AG09309 (cell line): ENCODE data around the gene TARM1.

Experiments used
- DNase-seq: peaks from one replicate; pipeline ENCODE4 v3.0.0-alpha.2; 2010; ENCODE audit warnings: low read depth
- H3K4me3 ChIP-seq: 2 replicates; pipeline ENCODE4 v1.5.1; 2011; ENCODE audit warnings: mild to moderate bottlenecking, low read depth, low read length, moderate library complexity; ENCODE audit not compliant: control insufficient read depth
- CTCF ChIP-seq: IDR thresholded peaks from 2 replicates; pipeline ENCODE4 v1.5.1; 2011; ENCODE audit warnings: mild to moderate bottlenecking, low read depth, low read length, inconsistent platforms; ENCODE audit not compliant: insufficient read depth, control insufficient read depth; ENCODE audit errors: missing control alignments

The TARM1 gene

DNA sequence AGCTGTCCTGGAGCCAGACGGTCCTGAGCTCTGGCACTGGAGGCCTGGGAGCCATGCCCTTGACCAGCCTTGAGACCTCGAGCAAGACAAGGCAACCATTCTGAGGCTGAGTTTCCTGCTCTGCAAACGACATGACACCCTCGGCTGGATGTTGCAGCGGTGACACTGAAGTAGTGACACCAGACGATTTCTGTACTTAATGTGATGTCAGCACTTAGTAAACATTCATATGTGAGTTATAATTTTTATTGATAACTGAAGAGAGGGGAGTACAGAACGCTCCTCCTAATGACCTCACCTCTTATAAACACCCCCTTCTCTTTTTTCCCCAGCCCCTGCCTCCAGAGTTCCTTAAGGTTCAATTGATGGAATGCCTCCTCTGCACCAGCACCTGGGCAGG lies 27.3 kb upstream of the TARM1 start:
- TF ChIP-seq CTCF, result no peak
- no peak overlapping the region for H3K4me3 ChIP-seq
- DNase-seq, result no peak

GRCh38 chr19:54107876-54108490 lies 26.8 kb upstream of the TARM1 start:
- no peak overlapping the region for H3K4me3 ChIP-seq
- no peak for DNase-seq
- no peak for TF ChIP-seq CTCF

GRCh38 chr19:54106716-54107115 lies 25.6 kb upstream of the TARM1 start:
- no peak overlapping the region for H3K4me3 ChIP-seq

GRCh38 chr19:54105796-54106195 lies 24.6 kb upstream of the TARM1 start:
- no peak for DNase-seq
- TF ChIP-seq CTCF, result no peak
- no peak overlapping the region for H3K4me3 ChIP-seq

More at GRCh38 chr19:54106716-54107115, 25.6 kb upstream of the TARM1 start:
- no peak for TF ChIP-seq CTCF
- DNase-seq, result no peak

DNA sequence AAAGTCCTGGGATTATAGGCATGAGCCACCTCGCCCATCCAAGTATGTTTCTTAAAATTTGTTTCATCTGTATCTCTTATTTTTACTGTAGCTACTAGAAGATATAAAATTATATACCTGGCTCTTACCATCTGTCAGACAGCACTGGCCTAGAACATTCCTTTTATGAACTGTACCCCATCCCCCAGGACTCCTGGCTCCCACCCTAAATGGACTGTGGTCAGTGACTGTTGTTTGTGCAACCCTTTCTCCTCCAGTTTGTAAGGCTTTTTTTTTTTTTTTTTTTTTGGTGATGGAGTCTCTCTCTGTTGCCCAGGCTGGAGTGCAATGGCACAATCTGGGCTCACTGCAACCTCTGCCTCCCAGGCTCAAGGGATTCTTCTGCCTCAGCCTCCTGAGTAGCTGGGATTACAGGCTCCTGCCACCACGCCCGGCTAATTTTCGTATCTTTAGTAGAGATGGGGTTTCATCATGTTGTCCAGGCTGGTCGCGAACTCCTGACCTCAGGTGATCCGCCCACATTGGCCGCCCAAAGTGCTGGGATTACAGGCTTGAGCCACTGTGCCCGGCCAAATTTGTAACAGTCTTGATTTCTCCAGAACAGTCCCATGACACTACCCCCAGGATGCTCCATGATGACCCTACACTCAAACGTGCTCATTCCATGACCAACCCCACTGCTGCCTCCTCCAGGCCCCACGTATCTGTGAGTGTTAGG lies 24.0 kb upstream of the TARM1 start:
- H3K4me3 ChIP-seq, result no peak overlapping the region
- no peak for DNase-seq
- TF ChIP-seq CTCF, result no peak

DNA sequence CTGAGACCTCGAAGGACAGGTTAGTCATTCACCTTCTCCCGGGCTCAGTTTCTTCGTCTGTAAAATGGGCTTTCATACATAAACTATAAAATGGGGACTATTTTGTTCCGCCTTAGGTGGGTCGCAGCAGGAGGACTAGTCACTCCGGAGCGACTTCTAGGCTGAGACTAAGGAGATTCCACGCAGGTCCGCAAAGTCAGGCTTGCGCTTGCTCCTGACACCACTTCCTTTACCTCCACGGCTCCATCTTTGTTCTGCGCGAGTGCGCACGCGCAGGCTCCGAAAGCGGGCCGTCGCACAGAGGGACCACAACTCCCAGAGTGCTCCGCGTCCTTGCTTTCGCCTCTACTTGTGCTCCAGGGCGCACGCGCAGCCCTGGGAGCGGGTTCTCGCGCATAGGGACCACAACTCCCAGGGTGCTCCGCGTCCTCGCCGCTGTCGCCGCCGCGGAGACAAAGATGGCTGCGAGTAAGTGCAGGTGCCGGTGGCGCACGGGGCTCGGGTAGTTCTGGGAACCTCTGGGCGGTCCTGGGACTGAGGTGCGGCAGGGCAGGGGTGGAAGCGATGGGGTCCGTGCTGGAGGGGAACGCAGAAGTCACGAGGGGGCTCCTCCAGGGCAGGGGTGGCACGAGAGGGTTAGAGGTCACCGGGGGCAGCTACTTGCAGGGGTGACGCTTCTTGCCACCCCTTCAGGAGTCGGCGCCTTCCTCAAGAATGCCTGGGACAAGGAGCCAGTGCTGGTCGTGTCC lies 21.4 kb upstream of the TARM1 start, which contains the start of gene NDUFA3:
Gene NDUFA3 (plus strand): TSS at position 435 of the 749 bp plus-strand sequence. CDS start 24 bp downstream, at position 459.
- peak; percentile 93 for DNase-seq
- TF ChIP-seq CTCF, result no peak

More for the DNA sequence above, 21.4 kb upstream of the TARM1 start, which contains the start of gene NDUFA3:
- H3K4me3 ChIP-seq, result peak within 1 kb of the TSS; percentile 99
